HG02759 (cell line): ENCODE data around the gene FANCM.

Source experiments
- ATAC-seq: cut with Tn5 transposase; IDR thresholded peaks from one replicate; pipeline ENCODE4 v1.9.1; 2021; ENCODE audit warnings: mild to moderate bottlenecking, moderate library complexity; ENCODE audit not compliant: unreplicated experiment

The FANCM gene

GRCh38 chr14:45222485-45223262 is 86.9 kb downstream of the FANCM start:
- no peak for ATAC-seq

- ATAC-seq = no peak
Measured at GRCh38 chr14:45227566-45227965, 91.8 kb downstream of the FANCM start.

- no peak for ATAC-seq
Measured at GRCh38 chr14:45238988-45239387, 103.3 kb downstream of the FANCM start.

GRCh38 chr14:45242706-45243105 is 107.0 kb downstream of the FANCM start:
- ATAC-seq = no peak

- no peak for ATAC-seq
Measured at GRCh38 chr14:45246151-45246550, 110.4 kb downstream of the FANCM start.

- ATAC-seq = peak; percentile 35
Measured at GRCh38 chr14:45246691-45247090, 111.0 kb downstream of the FANCM start.

GRCh38 chr14:45247427-45247826 is 111.7 kb downstream of the FANCM start:
- no peak for ATAC-seq

GRCh38 chr14:45249856-45250575 is 114.3 kb downstream of the FANCM start:
- ATAC-seq = no peak
